HepG2 (cell line): ENCODE measurements around the gene SLC6A8.

ENCODE experiments used
- ATF4 ChIP-seq, 2 experiments: fragments of 450-650 bp in 1 of 2; sonication (generic) in 1 of 2; formaldehyde crosslinking; IDR thresholded peaks; 2 replicates each; pipeline versions ENCODE4 v1.5.0 to v1.8.0; 2020 to 2022; ENCODE audit warnings: mild to moderate bottlenecking in 1 of 2, missing genetic modification reagents in 1 of 2
- ZBTB20 ChIP-seq: sonication (generic); formaldehyde crosslinking; IDR thresholded peaks from 2 replicates; pipeline ENCODE4 v1.8.1; 2023; ENCODE audit warnings: missing genetic modification reagents, low read depth, mild to moderate bottlenecking, borderline replicate concordance
- ZNF792 ChIP-seq: IDR thresholded peaks from 2 replicates; pipeline ENCODE4 v1.6.1; 2016
- TF ChIP-seq, protein P1 (sequence below): sonication (generic); formaldehyde crosslinking; IDR thresholded peaks from 2 replicates; pipeline ENCODE4 v1.5.0; 2020; ENCODE audit warnings: mild to moderate bottlenecking, missing genetic modification reagents, moderate library complexity

DNA sequence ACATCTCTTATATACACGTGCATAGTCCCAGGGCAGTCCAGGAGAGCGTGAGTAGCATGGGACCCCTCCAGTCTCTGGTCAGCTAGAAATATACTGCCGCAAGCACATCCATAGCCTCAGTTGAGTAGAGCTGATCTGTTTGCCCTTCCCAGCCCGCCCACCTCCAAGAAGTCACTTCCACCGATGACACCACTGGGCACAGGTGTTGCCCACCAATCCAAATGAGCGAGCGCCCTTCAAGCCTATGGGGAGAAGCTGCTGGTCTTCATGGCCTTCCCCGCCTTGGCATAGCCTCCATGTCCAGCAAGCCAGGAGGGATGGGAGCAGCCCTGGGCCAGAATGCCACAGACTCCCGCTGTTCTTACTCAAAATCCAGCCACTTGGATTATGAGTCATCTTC lies 30.6 kb upstream of the SLC6A8 start:
- TF ChIP-seq ZBTB20 (CRISPR knock-in tag) (no peak), ZNF792 (CRISPR knock-in tag) (no peak), ATF4 (CRISPR knock-in tag; IDR thresholded peaks at IDR 0.05) (no peak)
- TF ChIP-seq, protein P1, sequence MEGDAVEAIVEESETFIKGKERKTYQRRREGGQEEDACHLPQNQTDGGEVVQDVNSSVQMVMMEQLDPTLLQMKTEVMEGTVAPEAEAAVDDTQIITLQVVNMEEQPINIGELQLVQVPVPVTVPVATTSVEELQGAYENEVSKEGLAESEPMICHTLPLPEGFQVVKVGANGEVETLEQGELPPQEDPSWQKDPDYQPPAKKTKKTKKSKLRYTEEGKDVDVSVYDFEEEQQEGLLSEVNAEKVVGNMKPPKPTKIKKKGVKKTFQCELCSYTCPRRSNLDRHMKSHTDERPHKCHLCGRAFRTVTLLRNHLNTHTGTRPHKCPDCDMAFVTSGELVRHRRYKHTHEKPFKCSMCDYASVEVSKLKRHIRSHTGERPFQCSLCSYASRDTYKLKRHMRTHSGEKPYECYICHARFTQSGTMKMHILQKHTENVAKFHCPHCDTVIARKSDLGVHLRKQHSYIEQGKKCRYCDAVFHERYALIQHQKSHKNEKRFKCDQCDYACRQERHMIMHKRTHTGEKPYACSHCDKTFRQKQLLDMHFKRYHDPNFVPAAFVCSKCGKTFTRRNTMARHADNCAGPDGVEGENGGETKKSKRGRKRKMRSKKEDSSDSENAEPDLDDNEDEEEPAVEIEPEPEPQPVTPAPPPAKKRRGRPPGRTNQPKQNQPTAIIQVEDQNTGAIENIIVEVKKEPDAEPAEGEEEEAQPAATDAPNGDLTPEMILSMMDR (CRISPR knock-in tag), result no peak
